Astrocyte (in vitro differentiated cells and primary cell): ENCODE results near the gene B3GALT2.

Source experiments
- CTCF ChIP-seq: IDR thresholded peaks from 2 replicates; pipeline ENCODE4 v1.5.1; 2011; ENCODE audit warnings: low read depth, mild to moderate bottlenecking, inconsistent platforms, low read length, moderate library complexity; ENCODE audit not compliant: insufficient read depth
- EZH2 ChIP-seq: IDR thresholded peaks from 2 replicates; pipeline ENCODE4 v1.6.1; 2012; ENCODE audit warnings: mild to moderate bottlenecking, low read length, inconsistent platforms; ENCODE audit not compliant: insufficient read depth

- TF ChIP-seq EZH2 (no peak), CTCF (no peak)
These were observed at the start of gene B3GALT2 for GRCh38 chr1:193185901-193186731.
